ENCODE data around the gene ZDHHC14. TPM values are rescaled to one million over a fixed set of nuclear protein-coding genes. Genes with fewer than 3 reads are reported as not detected.

Gene ZDHHC14
- total RNA-seq, 1 donor from 2014 or later: 12.7 TPM

- no peak for ATAC-seq
- intact Hi-C loops (cut with DNase I): no loop called here
- no peak for DNase-seq (ENCODE audit: missing footprints)
Observed at GRCh38 chr6:157629220-157629619, 248.2 kb downstream of the ZDHHC14 start.

- ATAC-seq: no peak
- no peak for DNase-seq (ENCODE audit: missing footprints)
- intact Hi-C loops (cut with DNase I): no loop called here
Observed at GRCh38 chr6:157630463-157631080, 249.6 kb downstream of the ZDHHC14 start.

GRCh38 chr6:157631412-157631811 is 250.4 kb downstream of the ZDHHC14 start:
- intact Hi-C loops (cut with DNase I): no loop called here
- DNase-seq (ENCODE audit: missing footprints) (no peak), ATAC-seq (no peak)

GRCh38 chr6:157631838-157632614 is 251.0 kb downstream of the ZDHHC14 start:
- intact Hi-C loops (cut with DNase I): no loop called here
- DNase-seq (ENCODE audit: missing footprints) (no peak), ATAC-seq (no peak)

GRCh38 chr6:157632821-157633220 is 251.8 kb downstream of the ZDHHC14 start:
- intact Hi-C loops (cut with DNase I): no loop called here
- DNase-seq (ENCODE audit: missing footprints) (no peak), ATAC-seq (no peak)

GRCh38 chr6:157634546-157634945 is 253.6 kb downstream of the ZDHHC14 start:
- no peak for ATAC-seq
- no peak for DNase-seq (ENCODE audit: missing footprints)
- intact Hi-C loops (cut with DNase I): no loop called here

- DNase-seq (ENCODE audit: missing footprints) (no peak), ATAC-seq (no peak)
- intact Hi-C loops (cut with DNase I): no loop called here
Observed at GRCh38 chr6:157635388-157636244, 254.6 kb downstream of the ZDHHC14 start.

- intact Hi-C loops (cut with DNase I): no loop called here
- no peak for DNase-seq (ENCODE audit: missing footprints)
- no peak for ATAC-seq
Observed at GRCh38 chr6:157637516-157637915, 256.5 kb downstream of the ZDHHC14 start.

- no peak for ATAC-seq
- intact Hi-C loops (cut with DNase I): no loop called here
- DNase-seq (ENCODE audit: missing footprints): no peak
Observed at GRCh38 chr6:157637941-157638662, 257.1 kb downstream of the ZDHHC14 start.

- intact Hi-C loops (cut with DNase I): no loop called here
- DNase-seq (ENCODE audit: missing footprints): no peak
- peak; percentile 53 for ATAC-seq
Observed at GRCh38 chr6:157638779-157639178, 257.8 kb downstream of the ZDHHC14 start.

GRCh38 chr6:157640746-157641451 is 259.9 kb downstream of the ZDHHC14 start:
- DNase-seq (ENCODE audit: missing footprints): no peak
- ATAC-seq: no peak
- intact Hi-C loops (cut with DNase I): no loop called here

- ATAC-seq: no peak
- intact Hi-C loops (cut with DNase I): no loop called here
- DNase-seq (ENCODE audit: missing footprints): no peak
Observed at GRCh38 chr6:157641837-157642236, 260.8 kb downstream of the ZDHHC14 start.

- no peak for DNase-seq (ENCODE audit: missing footprints)
- no peak for ATAC-seq
- intact Hi-C loops (cut with DNase I): no loop called here
Observed at GRCh38 chr6:157642736-157643135, 261.7 kb downstream of the ZDHHC14 start.

- no peak for ATAC-seq
Observed at GRCh38 chr6:157644043-157644810, 263.2 kb downstream of the ZDHHC14 start.

GRCh38 chr6:157645201-157645795 is 264.3 kb downstream of the ZDHHC14 start:
- ATAC-seq (no peak), DNase-seq (ENCODE audit: missing footprints) (no peak)
- intact Hi-C loops (cut with DNase I): no loop called here

More at GRCh38 chr6:157644043-157644810, 263.2 kb downstream of the ZDHHC14 start:
- intact Hi-C loops (cut with DNase I): no loop called here
- no peak for DNase-seq (ENCODE audit: missing footprints)

- ATAC-seq: no peak
- DNase-seq (ENCODE audit: missing footprints): no peak
- intact Hi-C loops (cut with DNase I): no loop called here
Observed at GRCh38 chr6:157646012-157646411, 265.0 kb downstream of the ZDHHC14 start.

GRCh38 chr6:157647261-157647915 is 266.4 kb downstream of the ZDHHC14 start:
- DNase-seq (ENCODE audit: missing footprints): no peak
- ATAC-seq: no peak
- intact Hi-C loops (cut with DNase I): no loop called here

Measured in Right ventricle myocardium inferior (tissue), 1 donor.